Suppressor macrophage (primary cell): ENCODE results near the gene ZNF607.
"Not testable (repeated sequence)": the region's sequence is repeated elsewhere in the genome, so short reads cannot be mapped to it uniquely, and the experiment has no call there.

Source experiments
- DNase-seq, 4 experiments: peaks; one replicate each; pipeline ENCODE4 v3.0.0-alpha.2; 2020 to 2022
- total RNA-seq, 17 experiments: gene quantifications; one replicate each; lab custom pipeline; 2026; ENCODE audit warnings: mixed read lengths in 6 of 17, inconsistent platforms in 3 of 17; lab: John Stamatoyannopoulos, UW

ZNF607 gene
- 0.06 to 3.3 (median 1.8) reads per million in 17 experiments for total RNA-seq

GRCh38 chr19:37719111-37719926, at the start of gene ZNF607:
TSS of gene ZNF607 (minus strand) at chr19:37719761. CDS start at chr19:37711618, 8,143 bp downstream.
- peak; percentile 89 to 93 (median 92) for DNase-seq

GRCh38 chr19:37763488-37763887, 43.9 kb upstream of the ZNF607 start:
- DNase-seq: no peak

DNA sequence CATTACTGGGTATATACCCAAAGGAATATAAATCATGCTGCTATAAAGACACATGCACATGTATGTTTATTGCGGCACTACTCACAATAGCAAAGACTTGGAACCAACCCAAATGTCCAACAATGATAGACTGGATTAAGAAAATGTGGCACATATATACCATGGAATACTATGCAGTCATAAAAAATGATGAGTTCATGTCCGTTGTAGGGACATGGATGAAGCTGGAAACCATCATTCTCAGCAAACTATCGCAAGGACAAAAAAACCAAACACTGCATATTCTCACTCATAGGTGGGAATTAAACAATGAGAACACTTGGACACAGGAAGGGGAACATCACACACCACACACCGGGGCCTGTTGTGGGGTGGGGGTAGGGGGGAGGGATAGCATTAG, 38.1 kb upstream of the ZNF607 start:
- not testable (repeated sequence) for DNase-seq

GRCh38 chr19:37738371-37738770, 18.8 kb upstream of the ZNF607 start:
- no peak for DNase-seq

DNA sequence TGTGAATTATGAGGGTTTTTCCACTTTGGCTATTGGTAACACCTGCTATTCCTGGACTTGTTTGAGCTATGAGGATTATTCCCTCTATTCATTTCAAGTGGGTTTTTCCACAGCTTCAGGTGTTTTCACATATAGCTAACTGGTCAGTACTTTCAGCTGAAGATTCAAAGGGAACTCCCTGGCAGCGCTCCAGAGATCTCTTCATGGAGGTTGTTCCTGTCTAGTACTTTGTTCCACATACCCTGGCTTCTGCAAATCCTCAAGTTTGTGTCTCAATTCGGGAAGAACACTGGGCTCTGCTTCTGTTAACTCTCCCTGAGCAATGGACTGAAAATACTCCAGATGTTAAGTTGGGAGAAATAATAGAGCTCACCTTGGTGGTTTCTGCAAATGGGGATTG, 5.6 kb upstream of the ZNF607 start:
- DNase-seq: no peak

GRCh38 chr19:37719927-37720265, 335 bp upstream of the ZNF607 start:
- DNase-seq: no peak

GRCh38 chr19:37718304-37718703, 1.3 kb downstream of the ZNF607 start:
- no peak for DNase-seq

- no peak for DNase-seq
These were observed 3.4 kb downstream of the ZNF607 start for GRCh38 chr19:37716140-37716539.

DNA sequence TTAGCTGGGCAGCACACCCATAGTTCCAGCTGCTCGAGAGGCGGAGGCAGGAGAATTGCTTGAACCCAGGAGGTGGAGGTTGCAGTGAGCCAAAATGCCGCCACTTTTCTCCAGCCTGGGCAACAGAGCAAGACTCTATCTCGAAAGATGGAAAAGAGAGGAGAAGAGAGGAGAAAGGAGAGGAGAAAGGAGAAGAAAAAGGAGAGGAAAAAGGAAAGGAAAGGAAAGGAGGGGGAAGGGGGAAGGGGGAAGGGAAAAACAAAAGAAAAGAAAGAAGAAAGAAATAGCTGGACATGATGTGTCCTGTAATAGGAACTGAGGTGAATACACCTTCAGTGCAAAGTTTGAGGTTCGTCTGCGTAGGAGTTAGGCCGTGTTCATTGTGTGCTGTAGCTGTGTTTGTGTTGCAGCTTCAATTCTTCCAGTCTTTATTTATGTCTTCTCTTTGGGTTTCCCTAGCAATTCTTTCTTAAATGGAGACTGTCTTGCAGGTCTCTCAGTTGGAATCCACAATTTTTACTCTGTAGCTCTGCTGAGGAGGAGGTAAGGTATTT, 13.4 kb downstream of the ZNF607 start:
- no peak for DNase-seq

- no peak for DNase-seq
These were observed 20.5 kb downstream of the ZNF607 start for GRCh38 chr19:37699057-37699456.

DNA sequence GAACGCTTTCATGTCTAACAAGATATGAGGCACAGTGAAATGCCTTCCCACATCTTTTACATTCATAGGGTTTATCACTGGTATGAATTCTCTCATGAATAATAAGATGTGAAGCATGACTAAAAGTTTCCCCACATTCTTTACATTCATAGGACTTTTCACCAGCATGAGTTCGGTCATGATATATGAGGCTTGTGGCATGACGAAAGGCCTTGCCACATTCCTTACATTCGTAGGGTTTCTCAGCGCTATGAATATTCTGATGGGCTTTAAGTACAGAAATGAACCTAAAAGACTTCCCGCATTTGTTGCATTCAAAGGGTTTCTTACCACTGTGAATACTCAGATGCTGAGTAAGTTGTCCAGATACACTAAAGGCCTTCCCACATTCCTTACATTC, 21.3 kb downstream of the ZNF607 start:
- DNase-seq: no peak

DNA sequence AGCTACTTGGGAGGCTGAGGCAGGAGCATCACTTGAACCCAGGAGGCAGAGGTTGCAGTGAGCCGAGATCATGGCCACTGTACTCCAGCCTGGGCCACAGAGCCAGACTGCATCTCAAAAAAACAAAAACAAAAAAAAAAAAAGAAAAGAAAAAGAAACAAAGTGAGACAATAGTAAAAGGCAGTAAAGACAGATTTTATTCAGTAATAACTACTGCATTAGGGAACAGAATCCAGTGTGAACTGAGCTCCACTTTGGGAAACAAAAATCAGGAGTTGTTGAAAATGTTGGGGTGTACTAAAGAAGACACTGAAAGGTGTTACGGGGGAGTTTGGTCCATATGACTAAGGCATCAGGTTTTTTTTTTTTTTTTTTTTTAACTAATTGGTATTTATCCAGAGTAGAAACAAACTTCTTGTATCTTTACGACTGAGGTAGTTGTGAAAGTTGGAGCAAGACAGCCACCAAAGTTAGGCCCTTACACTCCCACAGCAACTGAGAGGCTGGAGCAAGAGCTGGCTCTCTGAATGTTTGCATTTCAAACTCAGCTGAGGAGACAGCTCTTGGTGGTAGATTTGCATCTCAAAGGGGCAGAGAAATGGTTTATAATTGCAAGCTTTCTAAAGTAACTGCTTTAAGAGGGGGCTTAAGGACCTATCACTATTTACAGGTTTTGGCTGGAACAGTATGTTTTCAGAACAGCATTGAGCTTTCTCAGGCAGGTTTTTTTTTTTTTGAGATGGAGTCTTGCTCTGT, 24.2 kb downstream of the ZNF607 start:
- no peak for DNase-seq

GRCh38 chr19:37692956-37693620, 26.5 kb downstream of the ZNF607 start:
- no peak for DNase-seq

DNA sequence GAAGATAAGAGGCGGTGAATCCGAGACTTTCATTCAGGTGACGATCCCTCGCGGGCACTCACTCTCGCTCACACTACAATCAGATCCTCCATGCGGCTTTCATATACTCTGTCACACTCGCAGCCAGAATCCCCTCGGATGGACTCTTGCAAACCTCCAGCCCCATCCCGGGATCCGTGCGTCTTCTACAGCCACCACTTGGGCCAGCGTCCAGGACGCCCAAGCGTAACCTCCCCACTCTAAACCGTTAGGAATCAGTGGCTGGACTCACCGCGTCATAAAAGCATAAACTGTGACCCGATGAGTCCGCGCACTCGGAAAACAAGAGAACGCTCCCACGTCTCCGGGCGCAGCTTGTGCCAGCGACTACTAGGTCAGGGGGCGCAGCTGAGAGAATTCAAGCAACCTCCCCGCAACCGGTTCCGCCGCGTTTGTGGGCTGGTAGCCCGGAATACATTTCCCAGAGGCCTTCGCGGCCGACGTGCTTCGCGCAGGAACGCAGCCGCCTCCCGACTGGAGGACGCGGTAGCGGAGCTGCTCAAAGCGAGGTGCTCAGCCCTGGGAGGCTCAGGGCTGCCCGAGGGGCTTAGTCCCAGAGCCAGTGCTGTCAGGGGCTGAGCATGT, 27.6 kb downstream of the ZNF607 start:
- DNase-seq: peak; percentile 61 to 91 (median 77)

GRCh38 chr19:37683520-37683919, 36.0 kb downstream of the ZNF607 start:
- no peak for DNase-seq

GRCh38 chr19:37669450-37669914, 50.1 kb downstream of the ZNF607 start:
- DNase-seq: no peak

- DNase-seq: not testable (repeated sequence)
These were observed 62.4 kb downstream of the ZNF607 start for GRCh38 chr19:37657157-37657556.

DNA sequence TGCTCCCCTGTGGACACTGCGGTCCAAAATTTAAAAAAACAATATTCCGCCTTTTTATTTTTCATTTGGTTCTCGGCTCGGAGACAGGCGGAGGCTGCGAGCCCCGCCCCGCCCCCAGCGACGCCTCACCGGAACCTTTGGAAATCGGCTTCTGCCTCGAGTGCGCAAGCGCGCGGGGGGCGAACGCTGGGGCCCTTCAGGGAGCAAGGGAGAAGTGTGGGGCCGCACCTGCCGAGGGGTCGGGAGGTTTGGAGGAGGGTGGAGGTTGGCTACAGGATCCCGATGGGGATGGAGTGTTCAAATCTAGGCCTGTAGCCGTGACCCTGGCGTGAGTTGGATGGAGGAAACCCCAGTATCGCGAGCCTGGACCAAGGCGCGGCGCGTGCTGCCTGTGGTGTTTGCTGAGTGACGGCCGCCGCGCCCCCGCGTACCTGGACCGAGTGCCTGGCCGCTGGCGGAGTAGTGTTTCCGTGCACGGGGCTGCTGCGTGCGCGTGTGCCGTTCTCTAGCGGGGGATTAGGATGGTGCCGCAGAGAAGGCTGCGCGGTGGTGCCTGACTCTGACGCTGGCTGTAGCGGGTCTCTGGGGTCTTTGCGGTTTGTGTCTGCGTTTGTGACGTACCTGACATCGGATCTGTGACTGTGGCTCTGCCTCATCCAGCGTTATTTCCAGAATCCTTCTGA, 63.7 kb downstream of the ZNF607 start:
- DNase-seq: peak; percentile 79 to 93 (median 88)

- DNase-seq: peak; percentile 70 to 94 (median 84)
These were observed 64.3 kb downstream of the ZNF607 start, which contains the start of gene ZFP30 for GRCh38 chr19:37655301-37655688. TSS of gene ZFP30 (minus strand) at chr19:37655465. CDS start at chr19:37647822, 7,643 bp downstream.

DNA sequence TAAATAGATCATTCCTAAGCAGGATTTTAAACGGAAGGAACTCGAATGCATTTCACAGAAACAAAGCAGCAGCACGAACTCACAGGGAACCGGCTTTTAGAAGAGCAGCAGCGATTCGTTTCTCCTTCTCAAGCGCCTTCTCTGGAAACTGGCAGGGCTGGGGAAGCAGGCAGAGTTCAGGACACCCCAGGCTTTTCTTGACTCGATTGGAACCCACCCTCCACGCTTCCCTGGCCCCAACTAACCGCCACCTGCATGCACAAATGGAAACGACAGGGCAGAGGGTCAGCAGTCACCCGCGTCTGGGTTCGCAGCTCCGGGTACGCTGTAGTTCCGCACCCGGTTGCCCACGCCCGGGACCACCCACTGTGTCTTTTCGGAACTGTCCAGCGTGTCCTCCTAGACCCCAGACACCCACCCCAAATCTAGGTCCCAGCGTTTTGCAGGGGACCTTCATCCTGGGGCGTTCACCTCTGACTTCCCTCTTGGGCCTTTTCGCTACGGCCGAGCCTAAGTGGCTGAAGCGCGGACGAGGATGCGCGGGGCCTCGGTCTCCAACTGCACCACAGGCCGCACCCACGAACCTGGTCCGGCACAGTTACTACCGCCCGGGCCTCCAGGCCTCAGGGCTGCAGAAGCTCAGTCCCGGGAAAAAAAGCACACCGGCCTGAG, 64.8 kb downstream of the ZNF607 start:
- peak; percentile 46 to 67 (median 58) for DNase-seq

DNA sequence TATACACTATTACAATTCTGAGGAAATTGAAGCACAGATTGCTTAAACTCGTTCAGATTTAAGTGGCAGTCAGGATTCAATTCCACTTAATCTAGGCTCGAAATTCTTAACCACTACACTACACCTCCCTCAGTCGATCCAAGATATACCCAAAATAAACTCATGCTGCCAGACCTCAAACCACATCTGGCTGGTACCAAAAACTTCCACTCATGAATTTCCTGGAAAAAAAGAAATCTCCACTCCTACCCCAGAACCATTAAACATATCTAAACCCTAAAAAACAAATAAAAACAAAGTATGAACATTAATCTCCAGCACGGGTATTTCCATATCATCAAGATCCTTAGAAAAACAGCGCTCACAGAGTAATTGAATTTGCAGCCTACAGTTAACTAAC, 65.4 kb downstream of the ZNF607 start:
- no peak for DNase-seq
